ENCODE data around the gene CTDP1.
"Not testable (repeated sequence)": the region's sequence is repeated elsewhere in the genome, so short reads cannot be mapped to it uniquely, and the experiment has no call there.

Gene CTDP1

DNA sequence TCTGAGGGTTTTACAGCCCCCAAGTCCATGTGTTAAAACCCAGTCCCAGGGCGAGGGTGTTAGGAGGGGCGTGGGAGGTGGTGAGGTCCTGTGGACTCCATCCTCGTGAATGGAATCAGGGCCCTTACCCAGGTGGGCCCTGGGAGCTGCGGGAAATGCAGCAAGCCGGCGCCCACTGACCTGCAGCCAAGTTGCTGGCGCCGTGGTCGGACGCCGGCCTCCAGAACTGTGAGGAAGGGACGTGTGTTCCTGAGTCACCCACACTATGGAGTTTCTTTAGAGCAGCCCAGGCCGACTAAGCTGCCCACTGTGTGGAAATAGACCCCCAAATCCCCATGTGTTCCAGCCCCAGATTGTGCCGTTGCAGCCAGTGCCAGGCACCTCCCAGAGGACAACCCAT lies 26.4 kb downstream of the CTDP1 start:
- DNase-seq: no peak

DNA sequence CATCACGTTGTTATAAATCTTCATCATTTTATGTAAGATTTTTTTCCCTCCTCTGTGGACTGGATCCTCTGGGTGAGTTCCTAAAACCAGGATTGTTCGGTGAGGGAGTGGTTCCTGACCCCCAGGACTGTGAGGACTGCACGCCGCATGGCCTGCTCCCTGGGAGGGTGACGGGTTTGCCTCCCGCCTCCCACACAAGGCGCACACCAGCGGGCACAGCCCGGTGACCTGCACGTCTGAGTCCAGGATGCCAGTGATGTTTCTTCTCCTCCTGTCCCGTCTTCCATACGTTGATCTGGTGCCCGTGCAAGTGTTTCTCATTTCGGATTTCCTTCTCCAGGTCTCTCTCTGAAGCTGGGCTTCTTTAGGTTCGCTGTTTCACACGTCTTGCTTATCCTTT lies 27.1 kb downstream of the CTDP1 start:
- DNase-seq: no peak

DNA sequence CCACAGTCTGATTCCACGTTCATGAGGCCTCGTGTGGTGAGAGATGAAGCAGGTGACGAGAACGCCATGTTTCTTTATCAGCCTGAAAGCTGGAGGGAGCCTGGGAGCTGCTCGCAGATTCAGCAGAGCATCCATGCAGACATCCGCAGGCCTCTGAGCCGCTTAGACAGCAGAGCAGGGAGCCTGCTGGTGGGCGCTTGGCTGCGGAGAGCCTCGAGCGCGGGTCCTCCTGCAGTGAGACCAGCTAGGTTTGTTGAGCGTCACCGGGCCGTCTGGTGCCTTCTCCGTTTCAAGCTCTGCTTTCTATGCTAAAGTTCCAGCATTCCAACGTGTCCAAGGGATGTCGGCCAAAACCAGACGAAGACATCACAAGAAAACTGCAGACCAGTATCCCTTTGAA lies 27.6 kb downstream of the CTDP1 start:
- no peak for DNase-seq

DNA sequence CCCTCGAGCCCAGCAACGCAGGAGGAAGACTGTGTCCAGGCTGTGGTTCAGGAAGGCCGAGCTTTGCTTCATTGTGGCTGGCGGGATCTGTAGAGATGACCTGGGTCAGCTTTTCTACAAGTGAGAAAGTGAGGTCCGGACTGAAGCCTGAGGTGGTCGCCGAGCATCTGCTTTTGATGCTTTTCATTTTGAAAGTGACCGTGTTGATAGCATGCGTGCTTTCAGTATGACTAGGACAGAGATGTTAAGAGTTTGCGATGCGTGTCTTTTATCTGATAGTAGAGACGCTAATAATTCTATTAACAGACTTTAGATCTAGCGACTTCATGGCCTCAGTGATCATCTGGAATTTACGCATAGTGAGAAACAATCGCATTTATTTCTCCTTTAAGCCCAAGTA lies 28.1 kb downstream of the CTDP1 start:
- DNase-seq: no peak

DNA sequence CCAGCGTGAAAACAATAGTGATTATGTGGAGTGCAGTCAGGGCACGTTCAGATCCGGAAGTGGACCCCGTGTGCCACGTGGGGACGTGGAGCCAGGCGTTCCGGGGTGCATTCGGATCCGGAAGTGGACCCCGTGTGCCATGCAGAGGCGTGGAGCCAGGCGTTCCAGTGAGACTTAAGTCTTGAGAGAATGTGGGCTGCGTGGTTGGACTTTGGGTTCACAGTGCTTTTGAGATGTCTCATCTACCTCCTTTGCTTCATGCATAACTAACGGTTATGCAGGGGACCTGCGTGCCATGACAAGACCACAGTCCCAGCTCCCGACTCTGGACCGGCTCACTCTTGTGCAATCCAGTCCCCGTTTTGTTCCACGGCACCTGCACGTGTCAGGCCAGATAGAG lies 28.8 kb downstream of the CTDP1 start:
- DNase-seq: no peak

DNA sequence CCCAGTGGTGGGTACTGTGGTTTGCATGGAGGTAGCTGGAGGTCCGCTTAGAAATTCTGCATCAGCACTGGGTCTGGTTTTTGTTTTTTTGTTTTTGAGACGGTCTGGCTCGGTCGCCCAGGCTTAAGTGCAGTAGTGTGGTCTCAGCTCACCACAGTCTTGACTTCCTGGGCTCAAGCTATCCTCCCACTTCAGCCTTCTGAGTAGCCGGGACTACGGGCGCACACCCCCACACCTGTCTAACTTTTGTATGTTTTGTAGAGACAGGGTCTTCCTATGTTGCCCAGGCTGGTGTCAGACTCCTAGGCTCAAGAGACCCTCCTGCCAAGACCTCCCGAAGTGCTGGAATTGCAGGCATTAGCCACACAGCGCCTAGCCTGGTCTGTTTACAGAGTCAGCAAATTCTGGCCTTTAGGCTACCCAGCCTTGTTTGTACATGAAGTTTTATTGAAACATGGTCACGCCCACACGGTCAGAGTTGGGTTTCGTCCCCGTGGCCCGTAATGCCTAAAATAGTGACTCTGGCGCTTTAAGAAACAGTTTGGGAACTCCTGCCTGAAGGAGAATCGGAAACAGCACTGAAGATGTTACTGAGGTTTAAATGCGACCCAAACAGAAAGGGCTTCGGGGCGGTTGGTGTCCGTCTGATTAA lies 32.7 kb downstream of the CTDP1 start:
- no peak for DNase-seq

DNA sequence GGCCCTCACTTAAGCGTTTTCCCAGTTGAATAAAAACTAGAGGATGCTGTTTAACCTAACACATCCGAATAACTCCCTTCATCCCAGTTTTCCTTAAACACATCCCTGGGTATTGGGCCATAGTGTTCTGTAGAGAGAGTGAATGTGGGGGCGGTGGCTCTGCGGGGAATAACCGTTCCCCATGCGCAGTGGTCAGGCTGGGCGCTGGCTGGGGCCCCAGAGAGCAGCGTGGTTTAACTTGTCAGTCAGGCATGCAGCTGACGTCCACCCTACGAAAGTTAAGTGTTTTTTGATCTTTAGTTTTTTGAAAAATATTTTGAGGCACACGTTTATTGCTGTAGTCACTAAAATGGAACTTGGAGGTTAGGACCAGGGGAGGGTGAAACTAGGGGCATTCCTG lies 33.7 kb downstream of the CTDP1 start:
- no peak for DNase-seq

DNA sequence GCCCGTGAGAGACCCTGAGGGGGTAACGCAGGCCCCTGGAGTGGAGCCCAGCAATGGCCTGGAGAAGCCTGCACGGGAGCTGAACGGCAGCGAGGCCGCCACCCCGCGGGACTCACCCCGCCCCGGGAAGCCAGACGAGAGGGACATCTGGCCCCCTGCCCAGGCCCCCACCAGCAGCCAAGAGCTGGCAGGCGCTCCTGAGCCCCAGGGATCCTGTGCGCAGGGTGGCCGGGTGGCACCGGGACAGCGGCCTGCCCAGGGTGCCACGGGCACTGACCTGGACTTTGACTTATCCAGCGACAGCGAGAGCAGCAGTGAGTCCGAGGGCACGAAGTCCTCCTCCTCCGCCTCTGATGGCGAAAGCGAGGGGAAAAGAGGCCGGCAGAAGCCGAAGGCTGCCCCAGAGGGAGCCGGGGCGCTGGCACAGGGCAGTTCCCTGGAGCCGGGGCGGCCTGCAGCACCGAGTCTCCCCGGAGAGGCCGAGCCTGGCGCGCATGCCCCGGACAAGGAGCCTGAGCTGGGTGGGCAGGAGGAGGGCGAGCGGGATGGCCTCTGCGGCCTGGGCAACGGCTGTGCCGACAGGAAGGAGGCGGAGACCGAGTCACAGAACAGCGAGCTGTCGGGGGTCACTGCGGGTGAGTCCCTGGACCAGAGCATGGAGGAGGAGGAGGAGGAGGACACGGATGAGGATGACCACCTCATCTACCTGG lies 35.1 kb downstream of the CTDP1 start:
- DNase-seq: no peak

DNA sequence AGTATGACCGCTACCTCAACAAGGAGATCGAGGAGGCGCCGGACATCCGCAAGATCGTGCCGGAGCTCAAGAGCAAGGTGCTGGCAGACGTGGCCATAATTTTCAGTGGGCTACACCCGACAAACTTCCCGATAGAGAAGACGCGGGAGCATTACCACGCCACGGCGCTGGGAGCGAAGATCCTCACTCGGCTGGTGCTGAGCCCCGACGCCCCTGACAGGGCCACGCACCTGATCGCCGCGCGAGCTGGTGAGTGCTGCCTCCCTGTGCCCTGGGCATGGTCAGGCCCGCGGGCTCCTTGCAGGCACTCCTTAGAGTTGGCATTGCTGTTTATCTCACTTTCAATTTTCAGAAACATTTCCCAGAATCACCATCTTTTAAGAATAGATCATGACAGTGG lies 35.7 kb downstream of the CTDP1 start:
- DNase-seq: no peak

DNA sequence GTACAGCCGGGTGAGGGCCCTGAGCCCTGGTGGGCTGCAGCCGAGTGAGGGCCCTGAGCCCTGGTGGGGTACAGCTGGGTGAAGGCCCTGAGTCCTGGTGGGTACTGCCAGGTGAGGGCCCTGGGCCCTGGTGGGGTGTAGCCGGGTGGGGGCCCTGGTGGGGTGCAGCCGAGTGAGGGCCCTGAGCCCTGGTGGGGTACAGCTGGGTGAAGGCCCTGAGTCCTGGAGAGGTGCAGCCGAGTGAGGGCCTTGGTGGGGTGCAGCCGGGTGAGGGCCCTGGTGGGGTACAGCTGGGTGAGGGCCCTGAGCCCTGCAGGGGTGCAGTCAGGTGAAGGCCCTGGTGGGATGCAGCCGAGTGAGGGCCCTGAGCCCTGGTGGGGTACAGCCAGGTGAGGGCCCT lies 37.5 kb downstream of the CTDP1 start:
- DNase-seq: no peak

DNA sequence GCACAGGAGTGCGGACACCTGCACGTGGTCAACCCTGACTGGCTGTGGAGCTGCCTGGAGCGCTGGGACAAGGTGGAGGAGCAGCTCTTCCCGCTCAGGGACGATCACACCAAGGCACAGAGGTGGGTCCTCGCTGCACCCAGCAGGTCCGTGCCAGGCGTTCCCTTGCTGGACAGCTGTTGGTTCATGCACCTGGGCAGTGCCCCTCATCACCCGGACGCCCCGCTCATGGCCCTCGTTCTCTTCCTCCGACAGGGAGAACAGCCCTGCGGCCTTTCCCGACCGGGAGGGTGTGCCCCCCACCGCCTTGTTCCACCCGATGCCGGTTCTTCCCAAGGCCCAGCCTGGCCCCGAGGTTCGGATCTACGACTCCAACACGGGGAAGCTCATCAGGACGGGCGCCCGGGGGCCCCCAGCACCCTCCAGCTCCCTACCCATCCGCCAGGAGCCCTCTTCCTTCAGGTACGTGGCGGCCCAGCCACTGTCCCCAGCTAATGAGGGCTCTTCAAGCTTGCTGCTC lies 38.0 kb downstream of the CTDP1 start:
- no peak for DNase-seq

DNA sequence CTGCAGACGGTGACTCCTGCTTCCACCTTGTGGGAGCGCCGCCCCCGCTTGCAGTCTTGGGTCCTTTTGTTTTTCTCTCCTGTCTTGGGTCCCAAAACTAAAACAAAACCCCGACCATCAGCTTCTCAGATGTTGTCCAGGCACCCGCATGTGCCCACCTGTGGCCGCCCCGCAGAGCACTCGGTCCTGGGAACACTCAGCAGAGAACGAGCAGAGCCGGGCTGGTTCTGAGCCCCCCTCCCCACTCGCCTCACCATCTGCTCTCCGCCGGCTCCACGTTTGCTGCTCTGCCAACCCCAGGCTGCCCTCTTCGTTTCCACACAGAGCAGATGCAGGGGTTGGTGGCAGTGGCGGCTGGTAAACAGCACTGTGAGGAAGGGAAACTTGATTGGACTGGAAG lies 38.5 kb downstream of the CTDP1 start:
- no peak for DNase-seq

DNA sequence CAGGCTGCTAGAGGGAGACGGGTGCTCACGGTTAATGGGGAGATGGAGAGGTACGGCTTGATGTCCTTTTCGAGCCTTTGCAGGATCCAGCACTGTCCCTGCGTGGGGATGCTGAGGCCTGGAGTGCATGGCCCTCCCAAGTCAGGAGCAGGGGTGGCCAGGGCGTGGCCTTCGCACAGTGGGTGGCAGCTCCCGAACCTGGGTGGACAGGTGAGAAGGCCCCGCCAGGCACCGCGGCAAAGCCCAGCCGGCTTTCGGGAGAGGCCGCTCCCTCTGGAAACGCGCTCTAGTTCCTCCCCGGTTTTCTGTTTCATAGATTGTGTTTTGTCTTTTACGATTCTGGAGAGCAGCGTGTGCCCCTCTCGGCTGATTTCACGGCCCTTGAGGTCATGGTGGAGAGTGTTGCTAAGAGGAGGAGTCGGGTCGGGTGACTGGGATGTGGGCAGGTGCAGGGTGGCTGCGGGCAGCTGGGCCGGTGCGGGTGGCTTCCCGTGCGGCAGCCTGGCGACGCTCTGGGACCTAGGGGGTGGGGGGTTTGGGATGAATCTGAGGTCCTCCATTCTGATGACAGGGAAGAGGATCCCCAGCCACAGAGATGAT lies 39.4 kb downstream of the CTDP1 start:
- DNase-seq: no peak

DNA sequence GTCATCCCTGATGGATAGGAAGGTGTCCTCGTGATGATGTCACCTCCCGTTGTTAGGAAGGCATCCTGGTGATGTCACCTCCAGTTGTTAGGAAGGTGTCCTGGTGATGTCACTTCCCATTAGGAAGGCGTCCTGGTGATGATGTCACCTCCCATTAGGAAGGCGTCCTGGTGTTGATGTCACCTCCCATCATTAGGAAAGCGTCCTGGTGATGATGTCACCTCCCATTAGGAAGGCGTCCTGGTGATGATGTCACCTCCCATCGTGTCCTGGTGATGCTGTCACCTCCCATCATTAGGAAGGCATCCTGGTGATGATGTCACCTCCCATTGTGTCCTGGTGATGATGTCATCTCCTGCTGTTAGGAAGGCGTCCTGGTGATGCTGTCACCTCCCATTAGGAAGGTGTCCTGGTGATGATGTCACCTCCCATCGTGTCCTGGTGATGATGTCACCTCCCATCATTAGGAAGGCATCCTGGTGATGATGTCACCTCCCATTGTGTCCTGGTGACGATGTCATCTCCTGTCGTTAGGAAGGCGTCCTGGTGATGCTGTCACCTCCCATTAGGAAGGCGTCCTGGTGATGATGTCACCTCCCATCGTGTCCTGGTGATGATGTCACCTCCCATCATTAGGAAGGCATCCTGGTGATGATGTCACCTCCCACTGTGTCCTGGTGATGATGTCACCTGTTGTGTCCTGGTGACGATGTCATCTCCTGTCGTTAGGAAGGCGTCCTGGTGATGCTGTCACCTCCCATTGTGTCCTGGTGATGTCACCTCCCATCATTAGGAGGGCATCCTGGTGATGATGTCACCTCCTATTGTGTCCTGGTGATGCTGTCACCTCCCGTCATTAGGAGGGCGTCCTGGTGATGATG lies 40.1 kb downstream of the CTDP1 start:
- not testable (repeated sequence) for DNase-seq

DNA sequence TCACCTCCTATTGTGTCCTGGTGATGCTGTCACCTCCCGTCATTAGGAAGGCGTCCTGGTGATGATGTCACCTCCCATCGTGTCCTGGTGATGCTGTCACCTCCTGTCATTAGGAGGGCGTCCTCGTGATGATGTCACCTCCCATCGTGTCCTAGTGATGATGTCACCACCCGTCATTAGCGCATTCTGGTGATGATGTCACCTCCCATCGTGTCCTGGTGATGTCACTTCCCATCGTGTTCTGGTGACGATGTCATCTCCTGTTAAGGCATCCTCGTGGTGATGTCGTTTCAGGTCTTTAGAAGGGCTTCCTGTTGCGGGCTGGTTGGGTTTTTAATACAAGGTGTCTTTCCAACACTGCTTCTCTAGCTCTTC lies 40.7 kb downstream of the CTDP1 start:
- DNase-seq: no peak

DNA sequence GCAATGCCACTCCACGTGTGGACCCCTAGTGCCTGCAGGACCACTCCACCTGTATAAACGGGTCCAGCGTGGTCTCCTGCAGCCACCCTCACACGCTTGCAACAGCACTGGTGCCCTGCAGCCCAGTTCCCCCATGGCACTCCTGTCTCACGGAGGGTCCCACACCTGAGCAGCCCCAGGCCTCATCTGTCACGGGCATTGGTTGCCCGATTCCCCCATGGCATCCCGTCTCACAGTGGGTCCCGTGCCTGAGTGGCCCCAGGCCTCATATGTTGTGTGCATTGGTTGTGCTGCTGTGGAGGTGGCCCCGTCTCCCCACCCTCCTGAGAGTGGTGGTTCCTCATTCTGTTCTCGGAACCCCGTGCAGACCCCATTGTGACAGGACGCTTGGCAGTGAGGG lies 43.4 kb downstream of the CTDP1 start:
- DNase-seq: no peak

DNA sequence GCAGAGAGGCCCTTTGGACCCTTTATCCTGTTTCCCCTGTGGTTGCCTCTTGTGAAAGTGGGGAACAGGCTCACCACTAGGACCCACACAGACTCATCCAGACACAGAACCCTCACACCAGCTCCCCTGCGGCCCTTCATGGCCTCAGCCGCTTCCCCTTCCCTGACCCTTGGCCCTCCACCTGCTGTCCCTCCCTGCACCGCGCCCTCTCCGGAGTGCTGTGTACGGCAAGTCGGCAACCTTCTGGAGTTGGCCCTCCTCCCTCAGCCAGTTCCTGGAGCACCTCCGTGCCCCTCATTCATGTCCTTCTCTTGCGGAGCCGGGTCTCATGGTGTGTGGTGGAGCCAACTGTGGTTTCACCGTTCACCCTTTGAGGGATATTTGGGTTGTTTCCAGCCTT lies 44.0 kb downstream of the CTDP1 start:
- no peak for DNase-seq

DNA sequence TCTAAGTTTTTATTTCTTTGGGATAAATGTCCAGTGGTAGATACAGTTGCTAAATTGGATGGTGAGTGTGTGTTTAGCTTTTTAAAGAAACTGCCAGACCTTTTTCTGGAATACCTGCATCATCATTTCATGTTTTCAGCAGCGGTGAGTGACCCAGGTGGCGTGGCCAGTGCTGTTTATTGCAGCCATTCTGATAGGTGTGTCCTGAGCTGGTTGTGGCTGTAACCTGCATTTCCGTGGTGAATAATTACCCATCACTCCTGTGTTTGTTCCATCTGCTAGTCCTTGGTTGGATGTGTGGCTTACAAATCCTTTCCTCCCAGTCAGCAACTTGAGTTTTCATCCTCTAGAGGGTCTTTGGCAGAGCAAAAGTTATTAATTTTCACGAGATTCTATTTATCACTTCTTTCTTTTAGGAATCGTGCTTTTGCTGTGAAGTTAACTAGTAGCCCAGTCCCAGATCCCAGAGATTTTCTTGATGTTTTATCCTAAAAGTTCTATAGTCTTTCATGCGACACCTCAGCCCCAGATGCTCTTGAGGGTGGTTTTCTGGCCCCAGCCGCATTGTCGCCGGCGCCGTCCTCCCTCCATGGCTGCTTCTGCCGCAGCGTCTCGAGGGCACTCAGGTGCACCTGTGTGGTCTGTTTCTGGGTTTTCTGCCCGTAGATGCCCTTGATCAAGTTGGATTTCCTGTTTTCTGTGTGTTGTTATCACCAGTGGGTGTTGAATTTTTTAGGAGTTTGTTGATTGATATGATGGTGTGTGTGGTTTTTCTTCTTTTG lies 44.9 kb downstream of the CTDP1 start:
- DNase-seq: no peak

DNA sequence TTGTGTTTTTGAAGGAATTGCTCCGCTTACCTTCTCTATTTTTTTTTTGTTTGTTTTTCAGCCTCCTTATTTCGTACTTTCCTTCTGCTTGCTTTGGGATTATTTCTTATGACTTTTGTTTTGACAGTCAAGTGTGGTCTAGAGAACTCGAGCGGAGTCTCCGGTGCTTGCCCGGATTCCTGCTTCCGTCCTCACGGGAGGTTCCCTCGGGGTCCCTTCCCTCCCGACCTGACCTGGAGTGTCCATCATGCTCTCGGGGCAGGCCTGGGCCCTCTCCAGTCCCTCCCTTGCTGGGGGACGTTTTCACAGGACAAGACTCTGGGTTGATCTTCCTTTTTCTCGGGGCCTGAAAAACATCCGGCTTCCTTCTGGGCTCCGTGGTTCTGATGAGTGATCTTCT lies 45.9 kb downstream of the CTDP1 start:
- DNase-seq: no peak

DNA sequence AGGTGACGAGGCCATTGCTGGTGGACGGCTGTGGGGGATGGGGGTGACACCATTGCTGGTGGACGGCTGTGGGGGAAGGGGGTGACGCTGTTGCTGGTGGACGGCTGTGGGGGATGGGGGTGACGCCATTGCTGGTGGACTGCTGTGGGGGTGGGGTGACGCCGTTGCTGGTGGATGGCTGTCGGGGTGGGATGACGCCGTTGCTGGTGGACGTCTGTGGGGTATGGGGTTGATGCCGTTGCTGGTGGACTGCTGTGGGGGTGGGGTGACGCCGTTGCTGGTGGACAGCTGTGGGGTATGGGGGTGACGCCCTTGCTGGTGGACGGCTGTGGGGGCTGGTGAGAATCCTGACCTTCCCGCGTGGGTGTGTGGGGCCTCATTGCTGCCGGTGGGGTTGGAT lies 47.1 kb downstream of the CTDP1 start:
- no peak for DNase-seq

DNA sequence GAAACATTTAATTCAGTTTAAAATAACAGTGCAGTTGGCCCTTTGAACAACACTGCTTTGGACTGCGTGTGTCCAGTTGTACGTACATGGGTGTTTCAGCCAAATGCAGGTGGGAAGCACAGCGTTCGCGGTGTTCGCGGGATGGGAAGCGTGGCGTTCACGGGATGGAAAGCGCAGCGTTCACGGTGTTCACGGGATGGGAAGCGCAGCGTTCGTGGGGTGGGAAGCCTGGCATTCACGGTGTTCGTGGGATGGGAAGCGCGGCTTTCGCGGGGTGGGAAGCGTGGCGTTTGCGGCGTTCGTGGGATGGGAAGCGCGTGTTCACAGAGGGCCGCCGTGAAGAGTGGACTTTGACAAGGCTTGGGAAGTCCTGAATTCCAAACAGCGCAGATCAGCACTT lies 47.6 kb downstream of the CTDP1 start:
- no peak for DNase-seq

DNA sequence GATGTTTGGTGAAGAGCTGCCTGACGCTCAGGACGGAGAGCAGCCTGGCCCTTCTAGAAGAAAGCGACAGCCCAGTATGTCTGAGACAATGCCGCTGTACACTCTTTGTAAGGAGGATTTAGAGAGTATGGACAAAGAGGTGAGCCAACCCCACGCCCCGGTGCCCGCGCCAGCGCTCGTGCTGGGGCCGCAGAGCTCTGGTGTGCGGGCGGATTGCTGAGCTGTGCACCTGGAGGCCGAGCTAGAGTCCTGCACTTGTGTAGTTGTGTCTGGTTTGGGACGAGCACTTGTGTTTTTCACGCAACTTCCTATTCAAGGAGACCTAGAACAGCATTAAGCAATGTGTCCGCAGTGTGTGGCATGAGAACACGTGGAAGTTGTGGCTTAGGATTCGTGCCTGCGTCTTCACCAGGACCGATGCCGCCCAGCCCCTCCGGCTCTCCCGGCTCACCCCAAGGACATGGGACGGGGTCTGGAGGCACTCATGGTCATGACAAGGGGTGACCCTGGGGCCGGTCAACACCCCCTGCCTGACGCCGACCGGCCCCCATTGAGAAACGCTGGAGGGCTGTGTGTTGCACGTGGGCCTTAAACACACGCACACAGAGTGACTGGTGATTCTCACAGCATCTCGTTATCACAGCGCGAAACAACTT lies 49.5 kb downstream of the CTDP1 start:
- DNase-seq: no peak

Data from islet precursor cell (in vitro differentiated cells).